Activated B cell treated with CpG ODN at 0.5 μM for 24 hours (primary cell): ENCODE measurements around the gene AP1AR. TPM values are rescaled to one million over a fixed set of nuclear protein-coding genes. Genes with fewer than 3 reads are reported as not detected.
A peak's percentile ranks its signal among the peaks of the same experiment; 100 is the strongest.

Experiments
- ATAC-seq: fragments of 200-7000 bp; cut with Tn5 transposase; one replicate; pipeline ENCODE4 v1.10.0; 2021; ENCODE audit warnings: low read depth, mild to moderate bottlenecking, moderate library complexity
- CTCF ChIA-PET: fragments of 350-600 bp; sonication (Branson Sonifier 250); formaldehyde crosslinking; loops from one replicate; lab custom pipeline; 2021; ENCODE audit warnings: antibody characterized with exemption; lab: Charles Lee
- POLR2A ChIA-PET: fragments of 350-600 bp; sonication (Branson Sonifier 250); formaldehyde crosslinking; loops from one replicate; lab custom pipeline; 2021; ENCODE audit warnings: antibody characterized with exemption; lab: Charles Lee
- DNase-seq: peaks from one replicate; pipeline ENCODE4 v3.0.0; 2022
- H3K27ac Mint-ChIP-seq: one replicate; pipeline ENCODE4 v1.8.0; 2020; ENCODE audit warnings: mixed read lengths
- H3K27me3 Mint-ChIP-seq: one replicate; pipeline ENCODE4 v1.8.0; 2021; ENCODE audit warnings: mixed read lengths
- H3K36me3 Mint-ChIP-seq: one replicate; pipeline ENCODE4 v1.8.0; 2021; ENCODE audit warnings: low read depth, mixed read lengths
- H3K4me1 Mint-ChIP-seq: one replicate; pipeline ENCODE4 v1.8.0; 2021; ENCODE audit warnings: mixed read lengths
- H3K4me3 Mint-ChIP-seq: one replicate; pipeline ENCODE4 v1.8.0; 2020; ENCODE audit warnings: mild to moderate bottlenecking, mixed read lengths
- H3K9me3 Mint-ChIP-seq: one replicate; pipeline ENCODE4 v1.8.0; 2020; ENCODE audit warnings: mixed read lengths
- intact Hi-C: fragments of 100-400 bp; cut with micrococcal nuclease; formaldehyde crosslinking; loops from one replicate; pipeline ENCODE4 v1.15.1; 2024
- total RNA-seq: library from RNA; stranded (reverse); gene quantifications from 2 replicates; pipeline ENCODE4 v1.2.3, GENCODE V29; 2022
- TF ChIP-seq, protein P1 (sequence below): fragments of 200-600 bp; IDR thresholded peaks from one replicate; pipeline ENCODE4 v1.8.0; 2022; ENCODE audit warnings: antibody characterized with exemption, mild to moderate bottlenecking

AP1AR gene, protein sequence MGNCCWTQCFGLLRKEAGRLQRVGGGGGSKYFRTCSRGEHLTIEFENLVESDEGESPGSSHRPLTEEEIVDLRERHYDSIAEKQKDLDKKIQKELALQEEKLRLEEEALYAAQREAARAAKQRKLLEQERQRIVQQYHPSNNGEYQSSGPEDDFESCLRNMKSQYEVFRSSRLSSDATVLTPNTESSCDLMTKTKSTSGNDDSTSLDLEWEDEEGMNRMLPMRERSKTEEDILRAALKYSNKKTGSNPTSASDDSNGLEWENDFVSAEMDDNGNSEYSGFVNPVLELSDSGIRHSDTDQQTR
- 20.1 and 24.3 TPM in 2 replicates for total RNA-seq

DNA sequence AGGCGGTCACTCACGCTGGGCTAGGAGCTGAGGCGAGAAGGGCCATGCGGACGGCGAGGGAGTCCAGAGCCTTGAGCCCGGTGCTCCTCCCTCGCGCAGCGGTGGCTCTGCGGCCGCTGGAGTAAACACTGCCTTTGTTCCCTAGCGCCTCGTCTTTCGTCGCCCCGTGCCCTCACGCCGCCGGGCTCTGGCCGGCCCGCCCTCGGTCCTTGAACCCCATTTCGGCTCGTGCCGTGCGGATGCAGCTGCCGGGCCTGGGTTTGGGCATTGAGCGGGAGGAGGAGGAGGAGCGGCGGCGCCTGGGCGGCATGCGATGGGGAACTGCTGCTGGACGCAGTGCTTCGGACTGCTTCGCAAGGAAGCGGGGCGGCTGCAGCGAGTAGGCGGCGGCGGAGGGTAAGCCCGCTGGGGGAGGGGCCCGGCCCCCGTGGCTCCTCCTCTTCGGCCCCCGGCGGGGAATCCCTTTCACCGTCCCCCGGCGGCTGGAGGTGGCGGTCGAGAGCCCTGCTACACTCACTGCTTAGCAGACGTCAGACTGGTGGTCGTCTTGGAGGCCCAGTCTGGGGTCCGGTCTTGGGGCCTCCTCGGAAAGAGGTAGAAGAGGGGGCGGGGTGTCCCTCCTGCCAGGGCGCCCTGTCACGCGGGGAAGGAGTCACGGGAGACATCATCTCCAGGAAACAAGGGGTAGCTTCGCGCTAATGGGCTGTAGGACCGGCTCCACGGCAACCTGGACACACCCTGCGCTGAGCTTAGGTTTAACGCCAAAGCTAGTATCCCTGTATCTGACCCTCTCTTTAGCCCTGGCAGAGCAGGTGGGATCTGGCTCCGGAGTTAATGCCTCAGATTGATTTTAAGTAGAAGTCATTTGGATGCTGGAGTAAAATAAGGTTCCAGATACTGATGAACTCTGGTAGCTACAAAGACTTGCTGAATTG lies at the start of gene AP1AR:
Gene AP1AR (plus strand): TSS at position 9 of the 935 bp plus-strand sequence. CDS start 305 bp downstream, at position 314.
- H3K9me3 Mint-ChIP-seq, result no peaks in the 10 kb centered on the region
- H3K4me1 Mint-ChIP-seq, result peaks cover 30% of the 10 kb centered on the region
- ChIA-PET POLR2A (interaction anchor here (0.8 to 2.5 kb wide), 10 partner anchors 12 to 290 kb away, joined by 3 to 24 read pairs (median 4); partner anchors contain the start of genes ALPK1 and TIFA), CTCF (interaction anchor here (0.7 to 2.8 kb wide), 9 partner anchors 10 to 292 kb away, joined by 3 to 14 read pairs (median 4); no protein-coding TSS in a partner anchor)
- TF ChIP-seq, protein P1, sequence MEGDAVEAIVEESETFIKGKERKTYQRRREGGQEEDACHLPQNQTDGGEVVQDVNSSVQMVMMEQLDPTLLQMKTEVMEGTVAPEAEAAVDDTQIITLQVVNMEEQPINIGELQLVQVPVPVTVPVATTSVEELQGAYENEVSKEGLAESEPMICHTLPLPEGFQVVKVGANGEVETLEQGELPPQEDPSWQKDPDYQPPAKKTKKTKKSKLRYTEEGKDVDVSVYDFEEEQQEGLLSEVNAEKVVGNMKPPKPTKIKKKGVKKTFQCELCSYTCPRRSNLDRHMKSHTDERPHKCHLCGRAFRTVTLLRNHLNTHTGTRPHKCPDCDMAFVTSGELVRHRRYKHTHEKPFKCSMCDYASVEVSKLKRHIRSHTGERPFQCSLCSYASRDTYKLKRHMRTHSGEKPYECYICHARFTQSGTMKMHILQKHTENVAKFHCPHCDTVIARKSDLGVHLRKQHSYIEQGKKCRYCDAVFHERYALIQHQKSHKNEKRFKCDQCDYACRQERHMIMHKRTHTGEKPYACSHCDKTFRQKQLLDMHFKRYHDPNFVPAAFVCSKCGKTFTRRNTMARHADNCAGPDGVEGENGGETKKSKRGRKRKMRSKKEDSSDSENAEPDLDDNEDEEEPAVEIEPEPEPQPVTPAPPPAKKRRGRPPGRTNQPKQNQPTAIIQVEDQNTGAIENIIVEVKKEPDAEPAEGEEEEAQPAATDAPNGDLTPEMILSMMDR, result no peak
- peak within 1 kb of the TSS; percentile 99 for H3K27ac Mint-ChIP-seq
- peak within 1 kb of the TSS; percentile 100 for H3K4me3 Mint-ChIP-seq
- H3K36me3 Mint-ChIP-seq, result peaks cover 8% of the 10 kb centered on the region
- ATAC-seq (peak; percentile 73), DNase-seq (peak; percentile 91)
- intact Hi-C loops, result loop anchor here (1.0 to 10.0 kb wide), 10 partner anchors 35 to 1530 kb away; partner anchors contain the start of genes CAMK2D, FAM241A, LARP7 and NEUROG2
- H3K27me3 Mint-ChIP-seq, result peaks cover 1% of the 10 kb centered on the region

DNA sequence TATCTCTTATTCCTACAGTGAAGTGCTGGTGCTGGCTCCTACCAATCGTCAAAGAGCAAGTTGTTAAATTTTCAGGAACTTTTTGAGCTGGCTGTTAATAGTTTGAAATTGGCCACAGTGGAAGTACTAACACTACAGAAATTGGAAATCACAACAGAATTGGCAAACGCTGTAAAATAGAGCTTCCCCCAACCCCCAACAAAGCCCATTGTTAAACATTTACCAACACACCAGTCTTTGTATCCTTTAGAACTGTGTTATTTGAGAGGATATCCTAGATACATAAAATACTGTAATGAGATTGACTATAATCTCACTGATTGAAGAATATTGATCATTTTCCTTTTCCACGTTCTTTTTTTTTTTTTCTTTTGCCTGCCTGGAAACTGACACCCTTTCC lies 49.0 kb upstream of the AP1AR start:
- TF ChIP-seq, protein P1, result no peak
- ATAC-seq, result no peak
- ChIA-PET CTCF (no interaction called here), POLR2A (no interaction called here)
- no peak overlapping the region for H3K4me3 Mint-ChIP-seq
- H3K4me1 Mint-ChIP-seq, result no peaks in the 10 kb centered on the region
- DNase-seq, result no peak
- intact Hi-C loops, result no loop called here
- no peak overlapping the region for H3K27ac Mint-ChIP-seq
- no peaks in the 10 kb centered on the region for H3K27me3 Mint-ChIP-seq
- no peaks in the 10 kb centered on the region for H3K36me3 Mint-ChIP-seq
- no peaks in the 10 kb centered on the region for H3K9me3 Mint-ChIP-seq

DNA sequence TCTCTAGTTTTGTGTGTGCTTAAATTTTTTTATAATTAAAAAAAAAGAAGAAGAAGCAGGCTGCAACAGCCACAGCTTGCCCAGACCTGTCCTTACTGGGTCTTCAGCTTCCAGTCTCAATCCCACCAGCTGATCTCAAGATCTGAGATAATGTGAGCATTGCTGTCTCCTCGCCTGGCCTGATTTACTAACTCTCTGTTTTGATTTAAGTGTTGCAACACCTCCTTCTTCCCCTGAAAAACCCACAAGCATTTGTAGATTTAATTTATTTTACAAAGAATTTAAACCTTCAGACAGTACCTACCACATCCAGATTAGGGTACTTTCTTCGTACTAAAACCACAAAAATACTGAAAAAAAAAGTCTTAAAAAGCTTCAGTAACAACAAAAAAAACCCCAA lies 48.3 kb upstream of the AP1AR start:
- ChIA-PET CTCF (no interaction called here), POLR2A (no interaction called here)
- H3K9me3 Mint-ChIP-seq, result no peaks in the 10 kb centered on the region
- DNase-seq (no peak), ATAC-seq (no peak)
- H3K36me3 Mint-ChIP-seq, result no peaks in the 10 kb centered on the region
- H3K4me3 Mint-ChIP-seq, result no peak overlapping the region
- no peaks in the 10 kb centered on the region for H3K4me1 Mint-ChIP-seq
- no peak overlapping the region for H3K27ac Mint-ChIP-seq
- TF ChIP-seq, protein P1, result no peak
- intact Hi-C loops, result no loop called here
- H3K27me3 Mint-ChIP-seq, result no peaks in the 10 kb centered on the region

DNA sequence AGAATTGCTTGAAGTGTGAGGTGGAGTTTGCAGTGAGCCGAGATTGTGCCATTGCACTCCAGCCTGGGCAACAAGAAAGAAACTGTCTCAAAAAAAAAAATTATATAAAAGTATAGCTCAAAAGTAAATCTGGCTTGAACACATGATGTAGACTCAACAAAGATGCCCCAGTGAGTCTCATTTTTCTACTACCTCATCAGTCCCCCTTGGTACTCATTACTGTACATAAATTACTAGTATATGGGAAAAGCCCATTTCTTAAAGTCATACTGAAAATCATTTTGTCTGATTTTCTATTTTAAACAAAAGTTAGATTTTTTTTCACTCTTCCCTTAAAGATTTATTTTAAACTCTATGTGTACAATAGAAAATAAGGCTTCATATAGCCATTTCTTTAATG lies 47.1 kb upstream of the AP1AR start:
- CTCF ChIA-PET, result no interaction called here
- H3K4me1 Mint-ChIP-seq, result no peaks in the 10 kb centered on the region
- H3K36me3 Mint-ChIP-seq, result no peaks in the 10 kb centered on the region
- POLR2A ChIA-PET, result no interaction called here
- DNase-seq (no peak), ATAC-seq (no peak)
- H3K27ac Mint-ChIP-seq, result no peak overlapping the region
- H3K4me3 Mint-ChIP-seq, result no peak overlapping the region
- H3K9me3 Mint-ChIP-seq, result no peaks in the 10 kb centered on the region
- TF ChIP-seq, protein P1, result no peak
- H3K27me3 Mint-ChIP-seq, result no peaks in the 10 kb centered on the region
- intact Hi-C loops, result no loop called here
